GM23338 (cell line): ENCODE data around the gene MYH2.

Source experiments
- CREB1 ChIP-seq: fragments of 250-450 bp; sonication (Bioruptor Pico); IDR thresholded peaks from 2 replicates; pipeline ENCODE4 v1.5.0; 2020; ENCODE audit warnings: low read depth, mild to moderate bottlenecking, moderate library complexity
- EZH2 ChIP-seq: fragments of 200-600 bp; sonication (generic); IDR thresholded peaks from one replicate; pipeline ENCODE4 v1.8.0; 2017; ENCODE audit warnings: antibody characterized with exemption, mild to moderate bottlenecking, low read depth; ENCODE audit not compliant: unreplicated experiment
- EZH2phosphoT487 ChIP-seq: fragments of 200-600 bp; sonication (generic); IDR thresholded peaks from one replicate; pipeline ENCODE4 v1.8.1; 2018; ENCODE audit warnings: antibody characterized with exemption; ENCODE audit not compliant: unreplicated experiment
- NANOG ChIP-seq: IDR thresholded peaks from 2 replicates; pipeline ENCODE4 v1.6.1; 2016; ENCODE audit warnings: antibody characterized with exemption, borderline replicate concordance
- POLR2AphosphoS5 ChIP-seq: IDR thresholded peaks from 2 replicates; pipeline ENCODE4 v1.6.1; 2016; ENCODE audit warnings: antibody characterized with exemption, low read depth
- REST ChIP-seq: IDR thresholded peaks from one replicate; pipeline ENCODE4 v1.6.1; 2018; ENCODE audit warnings: antibody characterized with exemption; ENCODE audit not compliant: unreplicated experiment
- STAT1 ChIP-seq: IDR thresholded peaks from one replicate; pipeline ENCODE4 v1.6.1; 2016; ENCODE audit warnings: antibody characterized with exemption; ENCODE audit not compliant: unreplicated experiment
- TF ChIP-seq, protein P1 (sequence below): IDR thresholded peaks from 2 replicates; pipeline ENCODE4 v1.6.1; 2016; ENCODE audit warnings: antibody characterized with exemption
- TF ChIP-seq, protein P2 (sequence below), 2 experiments: fragments of 200-600 bp in 1 of 2; sonication (generic) in 1 of 2; conservative IDR thresholded peaks; 2 replicates each; pipeline versions ENCODE4 v1.5.1 to v1.6.1; 2016 to 2017; ENCODE audit warnings: antibody characterized with exemption in 2 of 2, low read depth in 2 of 2, mild to moderate bottlenecking in 2 of 2, moderate library complexity in 1 of 2

DNA sequence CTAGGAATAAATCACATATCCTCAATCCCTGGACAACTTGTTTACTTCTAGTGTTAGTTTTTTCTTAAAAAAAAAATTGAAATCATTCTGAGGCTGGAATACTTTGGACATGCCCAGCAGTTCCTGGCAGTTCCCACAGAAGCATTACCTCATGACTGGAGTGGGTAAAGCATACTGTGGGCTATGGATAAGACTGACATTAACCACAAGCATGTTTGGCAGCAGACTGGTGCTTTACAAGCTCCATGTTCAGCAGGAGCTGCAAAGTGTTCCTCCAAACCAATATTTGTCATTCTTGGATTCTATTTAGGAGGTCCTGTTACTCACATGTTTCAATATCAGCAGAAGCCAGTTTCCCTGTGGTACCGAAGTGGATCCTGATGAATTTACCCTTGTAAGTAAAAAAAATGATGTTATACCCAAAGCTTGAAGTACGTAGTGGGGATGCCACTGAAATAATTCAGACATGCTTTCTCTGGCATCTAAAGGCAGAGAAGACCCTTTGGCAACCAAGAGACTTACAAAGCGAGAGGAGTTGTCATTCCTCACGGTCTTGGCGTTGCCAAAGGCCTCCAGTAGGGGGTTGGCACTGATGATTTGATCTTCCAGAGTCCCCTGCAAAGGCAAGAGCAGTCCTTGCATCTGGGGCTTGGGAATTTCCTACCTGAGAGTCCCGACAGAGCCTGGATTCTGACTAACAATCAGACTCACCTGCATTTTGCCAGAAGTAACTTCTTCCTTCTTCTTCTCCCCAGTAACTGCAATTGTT, 36.0 kb downstream of the MYH2 start:
- no peak for TF ChIP-seq POLR2AphosphoS5
- TF ChIP-seq, protein P1, sequence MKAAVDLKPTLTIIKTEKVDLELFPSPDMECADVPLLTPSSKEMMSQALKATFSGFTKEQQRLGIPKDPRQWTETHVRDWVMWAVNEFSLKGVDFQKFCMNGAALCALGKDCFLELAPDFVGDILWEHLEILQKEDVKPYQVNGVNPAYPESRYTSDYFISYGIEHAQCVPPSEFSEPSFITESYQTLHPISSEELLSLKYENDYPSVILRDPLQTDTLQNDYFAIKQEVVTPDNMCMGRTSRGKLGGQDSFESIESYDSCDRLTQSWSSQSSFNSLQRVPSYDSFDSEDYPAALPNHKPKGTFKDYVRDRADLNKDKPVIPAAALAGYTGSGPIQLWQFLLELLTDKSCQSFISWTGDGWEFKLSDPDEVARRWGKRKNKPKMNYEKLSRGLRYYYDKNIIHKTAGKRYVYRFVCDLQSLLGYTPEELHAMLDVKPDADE = no peak
- TF ChIP-seq, protein P2, sequence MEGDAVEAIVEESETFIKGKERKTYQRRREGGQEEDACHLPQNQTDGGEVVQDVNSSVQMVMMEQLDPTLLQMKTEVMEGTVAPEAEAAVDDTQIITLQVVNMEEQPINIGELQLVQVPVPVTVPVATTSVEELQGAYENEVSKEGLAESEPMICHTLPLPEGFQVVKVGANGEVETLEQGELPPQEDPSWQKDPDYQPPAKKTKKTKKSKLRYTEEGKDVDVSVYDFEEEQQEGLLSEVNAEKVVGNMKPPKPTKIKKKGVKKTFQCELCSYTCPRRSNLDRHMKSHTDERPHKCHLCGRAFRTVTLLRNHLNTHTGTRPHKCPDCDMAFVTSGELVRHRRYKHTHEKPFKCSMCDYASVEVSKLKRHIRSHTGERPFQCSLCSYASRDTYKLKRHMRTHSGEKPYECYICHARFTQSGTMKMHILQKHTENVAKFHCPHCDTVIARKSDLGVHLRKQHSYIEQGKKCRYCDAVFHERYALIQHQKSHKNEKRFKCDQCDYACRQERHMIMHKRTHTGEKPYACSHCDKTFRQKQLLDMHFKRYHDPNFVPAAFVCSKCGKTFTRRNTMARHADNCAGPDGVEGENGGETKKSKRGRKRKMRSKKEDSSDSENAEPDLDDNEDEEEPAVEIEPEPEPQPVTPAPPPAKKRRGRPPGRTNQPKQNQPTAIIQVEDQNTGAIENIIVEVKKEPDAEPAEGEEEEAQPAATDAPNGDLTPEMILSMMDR (conservative IDR thresholded peaks at IDR 0.05; ENCODE audit: low read depth in 2 of 2) = peak in 1 of 2 experiments; percentile 35; a peak in 2 of 4 replicates
- TF ChIP-seq EZH2phosphoT487 = no peak
- no peak for TF ChIP-seq REST
- no peak for TF ChIP-seq EZH2
- TF ChIP-seq CREB1 = no peak
- no peak for TF ChIP-seq STAT1
- TF ChIP-seq NANOG = no peak
